B cell (primary cell): ENCODE results near the gene BMP10. TPM values are rescaled to one million over a fixed set of nuclear protein-coding genes. Genes with fewer than 3 reads are reported as not detected.

Experiments
- ATAC-seq: fragments of 200-7000 bp; cut with Tn5 transposase; one replicate; pipeline ENCODE4 v1.10.0; 2021; ENCODE audit warnings: low read depth, mild to moderate bottlenecking, moderate number of reproducible peaks, moderate library complexity
- CTCF ChIA-PET: fragments of 350-600 bp; sonication (Branson Sonifier 250); formaldehyde crosslinking; loops from one replicate; lab custom pipeline; 2021; ENCODE audit warnings: antibody characterized with exemption, inconsistent platforms; lab: Charles Lee
- POLR2A ChIA-PET: fragments of 350-600 bp; sonication (Branson Sonifier 250); formaldehyde crosslinking; loops from one replicate; lab custom pipeline; 2021; ENCODE audit warnings: antibody characterized with exemption; lab: Charles Lee
- DNase-seq: peaks from one replicate; pipeline ENCODE4 v3.0.0; 2013
- H2AFZ ChIP-seq: 2 replicates; pipeline ENCODE4 v1.6.1; 2012; ENCODE audit warnings: mild to moderate bottlenecking, low read depth, low read length; ENCODE audit not compliant: insufficient read depth, poor library complexity, severe bottlenecking
- H3K27ac ChIP-seq, 2 donors: 1 replicate in 1 of 2; 2 replicates in 1 of 2; pipeline ENCODE4 v1.5.1; 2012 to 2013; ENCODE audit warnings: low read length in 2 of 2, mild to moderate bottlenecking in 2 of 2, moderate library complexity in 1 of 2
- H3K27me3 ChIP-seq, 4 experiments: fragments of 200-600 bp in 1 of 4; sonication (generic) in 1 of 4; replicated peaks in 1 of 4; 1 replicate in 2 of 4; 2 replicates in 2 of 4; pipeline versions ENCODE4 v1.6.1 to v1.7.0; 2013 to 2016; ENCODE audit warnings: low read length in 3 of 4, mild to moderate bottlenecking in 2 of 4, mixed read lengths in 1 of 4, moderate library complexity in 1 of 4; ENCODE audit not compliant: insufficient read depth in 4 of 4, control insufficient read depth in 3 of 4; ENCODE audit errors: control extremely low read depth in 1 of 4
- H3K36me3 ChIP-seq, 2 experiments: replicated peaks in 1 of 2; 1 replicate in 1 of 2; 2 replicates in 1 of 2; pipeline versions ENCODE4 v1.6.1 to v1.7.1; 2013; ENCODE audit warnings: low read length in 1 of 2; ENCODE audit not compliant: insufficient read depth in 2 of 2, control insufficient read depth in 1 of 2; ENCODE audit errors: control extremely low read depth in 1 of 2, extremely low read depth in 1 of 2
- H3K4me1 ChIP-seq, 2 donors: fragments of 200-600 bp in 1 of 2; sonication (generic) in 1 of 2; 1 replicate in 1 of 2; 2 replicates in 1 of 2; pipeline versions ENCODE4 v1.5.1 to v1.6.1; 2013 to 2017; ENCODE audit warnings: low read length in 2 of 2; ENCODE audit not compliant: control insufficient read depth in 2 of 2, insufficient read depth in 2 of 2
- H3K4me2 ChIP-seq: replicated peaks from 2 replicates; pipeline ENCODE3; 2012; ENCODE audit warnings: mild to moderate bottlenecking, low read depth, low read length; ENCODE audit not compliant: poor library complexity, severe bottlenecking
- H3K4me3 ChIP-seq, 5 experiments: fragments of 200-600 bp in 1 of 5; sonication (generic) in 1 of 5; 1 replicate in 3 of 5; 2 replicates in 2 of 5; pipeline versions ENCODE4 v1.5.1 to v1.7.0; 2011 to 2016; ENCODE audit warnings: low read length in 4 of 5, mild to moderate bottlenecking in 4 of 5, low read depth in 2 of 5, control low read depth in 1 of 5, moderate library complexity in 1 of 5; ENCODE audit not compliant: insufficient read depth in 1 of 5; ENCODE audit errors: control extremely low read depth in 1 of 5, extremely low read depth in 1 of 5
- H3K79me2 ChIP-seq: fragments of 200-600 bp; sonication (generic); one replicate; pipeline ENCODE4 v1.6.0; 2016; ENCODE audit warnings: low read length; ENCODE audit not compliant: control insufficient read depth, insufficient read depth
- H3K9ac ChIP-seq: fragments of 200-600 bp; sonication (generic); 2 replicates; pipeline ENCODE4 v1.6.1; 2017; ENCODE audit warnings: mild to moderate bottlenecking, low read length, moderate library complexity
- H3K9me3 ChIP-seq, 3 donors: one replicate each; pipeline versions ENCODE4 v1.6.1 to v1.7.1; 2013; ENCODE audit warnings: low read length in 2 of 3; ENCODE audit not compliant: control insufficient read depth in 2 of 3, insufficient read depth in 1 of 3; ENCODE audit errors: control extremely low read depth in 1 of 3
- H4K20me1 ChIP-seq: 2 replicates; pipeline ENCODE4 v1.6.0; 2012; ENCODE audit warnings: mild to moderate bottlenecking, low read length; ENCODE audit not compliant: insufficient read depth, control insufficient read depth, poor library complexity, severe bottlenecking
- H3K27ac Mint-ChIP-seq: one replicate; pipeline ENCODE4 v1.8.0; 2021; ENCODE audit warnings: mixed read lengths
- H3K27me3 Mint-ChIP-seq: one replicate; pipeline ENCODE4 v1.8.0; 2021; ENCODE audit warnings: mixed read lengths
- H3K4me1 Mint-ChIP-seq: one replicate; pipeline ENCODE4 v1.8.0; 2021; ENCODE audit warnings: mixed read lengths
- H3K4me3 Mint-ChIP-seq: one replicate; pipeline ENCODE4 v1.8.0; 2021; ENCODE audit warnings: mixed read lengths
- H3K9me3 Mint-ChIP-seq: one replicate; pipeline ENCODE4 v1.8.0; 2022; ENCODE audit warnings: mixed read lengths; ENCODE audit not compliant: insufficient read depth
- EZH2 ChIP-seq: IDR thresholded peaks from 2 replicates; pipeline ENCODE4 v1.6.1; 2012; ENCODE audit warnings: borderline replicate concordance, low read depth, mild to moderate bottlenecking, moderate library complexity, low read length; ENCODE audit not compliant: insufficient read depth, poor library complexity, severe bottlenecking
- WGBS: methylation state at CpG from one replicate; pipeline ENCODE4 v1.1.5; 2013; ENCODE audit warnings: missing lambda C conversion rate; ENCODE audit not compliant: insufficient coverage; 5-methylcytosine and 5-hydroxymethylcytosine counted together
- intact Hi-C: fragments of 100-400 bp; cut with micrococcal nuclease; formaldehyde crosslinking; loops from one replicate; pipeline ENCODE4 v1.10.0; 2022
- polyA plus RNA-seq: library from polyadenylated mRNA; depleted of rRNA; stranded (reverse); fragments of >200 nt; gene quantifications from 2 replicates; pipeline ENCODE4 v1.2.3, GENCODE V29; 2012
- total RNA-seq, 2 donors: library from RNA; stranded (reverse); fragments of 120-200 nt in 1 of 2; gene quantifications; 1 replicate in 1 of 2; 2 replicates in 1 of 2; pipeline versions ENCODE4 v1.2.3 to v1.2.4, GENCODE V29; 2013 to 2022
- TF ChIP-seq, protein P1 (sequence below): fragments of 200-600 bp; IDR thresholded peaks from one replicate; pipeline ENCODE4 v1.8.0; 2022; ENCODE audit warnings: antibody characterized with exemption, mild to moderate bottlenecking

The BMP10 gene
- total and polyA plus RNA-seq, 2 donors (not counting 1 experiment from before 2014, with no cell fraction given): not detected

GRCh38 chr2:68834737-68835376, 36.3 kb downstream of the BMP10 start:
- Histone ChIP-seq H3K4me3 (no peak overlapping the region), H3K27me3 (no peaks in the 10 kb centered on the region), H3K4me2 (peak overlapping the region; percentile 37), H3K79me2 (peaks cover 8% of the 10 kb centered on the region), H2AFZ (no peak overlapping the region), H3K9ac (no peak overlapping the region), H3K27ac (no peak overlapping the region), H3K36me3 (no peaks in the 10 kb centered on the region), H4K20me1 (no peaks in the 10 kb centered on the region), H3K4me1 (peaks cover 57 to 60% of the 10 kb centered on the region in 2 donors), H3K9me3 (peaks cover 0 to 6% (median 4%) of the 10 kb centered on the region in 3 donors)
- Mint-ChIP-seq H3K4me1 (peaks cover 71% of the 10 kb centered on the region), H3K27me3 (no peaks in the 10 kb centered on the region), H3K4me3 (peak overlapping the region; percentile 52), H3K9me3 (no peaks in the 10 kb centered on the region), H3K27ac (peak overlapping the region; percentile 74)
- ATAC-seq: no peak
- CTCF ChIA-PET: interaction anchor here (0.6 to 8.8 kb wide), 31 partner anchors 9 to 373 kb away, joined by 3 to 140 read pairs (median 5); no protein-coding TSS in a partner anchor
- WGBS: 33% methylated on average over 5 of the region's 6 CpGs
- POLR2A ChIA-PET: interaction anchor here (0.6 to 2.6 kb wide), 4 partner anchors 10 to 83 kb away, joined by 3 to 6 read pairs (median 3); no protein-coding TSS in a partner anchor
- TF ChIP-seq, protein P1, sequence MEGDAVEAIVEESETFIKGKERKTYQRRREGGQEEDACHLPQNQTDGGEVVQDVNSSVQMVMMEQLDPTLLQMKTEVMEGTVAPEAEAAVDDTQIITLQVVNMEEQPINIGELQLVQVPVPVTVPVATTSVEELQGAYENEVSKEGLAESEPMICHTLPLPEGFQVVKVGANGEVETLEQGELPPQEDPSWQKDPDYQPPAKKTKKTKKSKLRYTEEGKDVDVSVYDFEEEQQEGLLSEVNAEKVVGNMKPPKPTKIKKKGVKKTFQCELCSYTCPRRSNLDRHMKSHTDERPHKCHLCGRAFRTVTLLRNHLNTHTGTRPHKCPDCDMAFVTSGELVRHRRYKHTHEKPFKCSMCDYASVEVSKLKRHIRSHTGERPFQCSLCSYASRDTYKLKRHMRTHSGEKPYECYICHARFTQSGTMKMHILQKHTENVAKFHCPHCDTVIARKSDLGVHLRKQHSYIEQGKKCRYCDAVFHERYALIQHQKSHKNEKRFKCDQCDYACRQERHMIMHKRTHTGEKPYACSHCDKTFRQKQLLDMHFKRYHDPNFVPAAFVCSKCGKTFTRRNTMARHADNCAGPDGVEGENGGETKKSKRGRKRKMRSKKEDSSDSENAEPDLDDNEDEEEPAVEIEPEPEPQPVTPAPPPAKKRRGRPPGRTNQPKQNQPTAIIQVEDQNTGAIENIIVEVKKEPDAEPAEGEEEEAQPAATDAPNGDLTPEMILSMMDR: no peak
- no peak for TF ChIP-seq EZH2
- intact Hi-C loops: no loop called here
- no peak for DNase-seq

DNA sequence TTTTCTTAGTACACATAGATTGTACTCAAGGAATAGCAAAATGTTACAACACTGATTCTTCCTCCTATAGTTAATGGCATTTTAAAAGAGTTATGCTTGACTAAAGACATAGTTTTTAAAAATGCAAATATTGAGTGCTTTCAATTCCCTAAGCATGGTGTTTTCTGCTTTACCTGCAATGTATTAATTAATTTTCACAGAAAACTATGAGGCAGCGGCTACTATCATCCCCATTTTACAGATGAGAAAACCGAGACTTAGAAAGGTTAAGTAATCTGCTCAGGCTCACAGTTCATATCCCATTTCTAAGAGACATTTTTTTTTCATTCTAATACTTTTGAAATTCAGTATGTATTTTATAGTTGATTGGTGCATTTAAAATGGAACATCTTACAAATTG, 38.0 kb downstream of the BMP10 start:
- no CpG with 5 or more reads among the region's 2 CpGs for WGBS
- no peak overlapping the region for H3K27ac ChIP-seq
- ChIA-PET CTCF (interaction anchor here (0.9 to 8.8 kb wide), 4 partner anchors 76 to 124 kb away, joined by 4 to 140 read pairs (median 24); no protein-coding TSS in a partner anchor), POLR2A (interaction anchor here (1.0 kb wide), 1 partner anchor 45 kb away, joined by 4 read pairs; no protein-coding TSS in a partner anchor)
- H3K27me3 Mint-ChIP-seq: no peaks in the 10 kb centered on the region
- no peak overlapping the region for H2AFZ ChIP-seq
- H3K27ac Mint-ChIP-seq: peak overlapping the region; percentile 91
- H3K79me2 ChIP-seq: peaks cover 12% of the 10 kb centered on the region
- no peaks in the 10 kb centered on the region for H3K27me3 ChIP-seq
- H4K20me1 ChIP-seq: peaks cover 12% of the 10 kb centered on the region
- ATAC-seq (no peak), DNase-seq (no peak)
- TF ChIP-seq EZH2: no peak
- TF ChIP-seq, protein P1: no peak
- no peak overlapping the region for H3K9ac ChIP-seq
- peaks cover 87% of the 10 kb centered on the region for H3K4me1 Mint-ChIP-seq
- no peaks in the 10 kb centered on the region for H3K9me3 ChIP-seq
- no peak overlapping the region for H3K4me3 ChIP-seq
- no peaks in the 10 kb centered on the region for H3K36me3 ChIP-seq
- no peaks in the 10 kb centered on the region for H3K9me3 Mint-ChIP-seq
- intact Hi-C loops: no loop called here
- H3K4me2 ChIP-seq: peak overlapping the region; percentile 31
- H3K4me1 ChIP-seq: peaks cover 74 to 77% of the 10 kb centered on the region in 2 donors
- H3K4me3 Mint-ChIP-seq: peak overlapping the region; percentile 70
